T-cell (primary cell): Measurements from ENCODE around the gene SMURF1. TPM values are rescaled to one million over a fixed set of nuclear protein-coding genes. Genes with fewer than 3 reads are reported as not detected.

Source experiments
- ATAC-seq, 4 experiments: fragments of 200-7000 bp in 3 of 4; fragments of 150-1000 bp in 1 of 4; cut with Tn5 transposase; replicated peaks in 1 of 4; 1 replicate in 3 of 4; 2 replicates in 1 of 4; pipeline ENCODE4 v1.10.0; 2021; ENCODE audit warnings: moderate library complexity in 3 of 4, mild to moderate bottlenecking in 2 of 4, moderate number of reproducible peaks in 1 of 4
- CTCF ChIA-PET, 2 donors: fragments of 300-600 bp; sonication (Branson Sonifier 250); formaldehyde crosslinking; loops; one replicate each; lab custom pipeline; 2022; ENCODE audit warnings: antibody characterized with exemption in 2 of 2; lab: Charles Lee
- POLR2A ChIA-PET, 2 donors: fragments of 300-600 bp; sonication (Branson Sonifier 250); formaldehyde crosslinking; loops; one replicate each; lab custom pipeline; 2022; ENCODE audit warnings: antibody characterized with exemption in 2 of 2; lab: Charles Lee
- DNase-seq, 35 experiments: peaks; one replicate each; pipeline versions ENCODE4 v3.0.0 to v3.0.0-alpha.2; 2013 to 2023
- H3K27ac ChIP-seq: one replicate; pipeline ENCODE4 v1.5.1; 2013; ENCODE audit warnings: low read length
- H3K27me3 ChIP-seq, 2 experiments: replicated peaks in 1 of 2; 1 replicate in 1 of 2; 2 replicates in 1 of 2; pipeline versions ENCODE4 v1.6.1 to v1.7.0; 2013; ENCODE audit warnings: low read length in 1 of 2, mixed read lengths in 1 of 2; ENCODE audit not compliant: control insufficient read depth in 2 of 2, insufficient read depth in 2 of 2; ENCODE audit errors: extremely low read depth in 1 of 2
- H3K36me3 ChIP-seq, 2 donors: 1 replicate in 1 of 2; 2 replicates in 1 of 2; pipeline versions ENCODE4 v1.6.1 to v1.7.0; 2013; ENCODE audit warnings: low read length in 1 of 2; ENCODE audit not compliant: control insufficient read depth in 2 of 2, insufficient read depth in 1 of 2; ENCODE audit errors: extremely low read depth in 1 of 2
- H3K4me1 ChIP-seq, 2 experiments: 1 replicate in 1 of 2; 2 replicates in 1 of 2; pipeline versions ENCODE4 v1.6.1 to v1.7.0; 2013; ENCODE audit warnings: low read length in 2 of 2, mixed read lengths in 1 of 2; ENCODE audit not compliant: insufficient read depth in 2 of 2, control insufficient read depth in 1 of 2; ENCODE audit errors: extremely low read depth in 1 of 2
- H3K4me3 ChIP-seq, 2 donors: 1 replicate in 1 of 2; 2 replicates in 1 of 2; pipeline versions ENCODE4 v1.5.1 to v1.7.0; 2013; ENCODE audit warnings: mild to moderate bottlenecking in 2 of 2, low read length in 1 of 2, moderate library complexity in 1 of 2; ENCODE audit not compliant: control insufficient read depth in 1 of 2; ENCODE audit errors: extremely low read depth in 1 of 2
- H3K9me3 ChIP-seq: 2 replicates; pipeline ENCODE4 v1.7.0; 2013
- H3K27ac Mint-ChIP-seq, 2 donors: one replicate each; pipeline ENCODE4 v1.8.0; 2020 to 2021; ENCODE audit warnings: mild to moderate bottlenecking in 2 of 2, mixed read lengths in 2 of 2
- H3K27me3 Mint-ChIP-seq, 2 donors: one replicate each; pipeline ENCODE4 v1.8.0; 2021 to 2022; ENCODE audit warnings: mixed read lengths in 2 of 2
- H3K36me3 Mint-ChIP-seq: one replicate; pipeline ENCODE4 v1.8.0; 2021; ENCODE audit warnings: mixed read lengths
- H3K4me1 Mint-ChIP-seq, 3 donors: one replicate each; pipeline ENCODE4 v1.8.0; 2020 to 2022; ENCODE audit warnings: mixed read lengths in 3 of 3, mild to moderate bottlenecking in 1 of 3
- H3K4me3 Mint-ChIP-seq, 3 donors: one replicate each; pipeline ENCODE4 v1.8.0; 2020 to 2022; ENCODE audit warnings: mild to moderate bottlenecking in 3 of 3, mixed read lengths in 3 of 3, moderate library complexity in 3 of 3
- H3K9me3 Mint-ChIP-seq, 3 donors: one replicate each; pipeline ENCODE4 v1.8.0; 2020 to 2022; ENCODE audit warnings: mixed read lengths in 3 of 3
- WGBS: methylation state at CpG from one replicate; pipeline ENCODE4 v1.1.5; 2013; ENCODE audit warnings: missing lambda C conversion rate; ENCODE audit not compliant: insufficient coverage; 5-methylcytosine and 5-hydroxymethylcytosine counted together
- total RNA-seq, 35 experiments: library from RNA in 6 of 35; stranded (reverse) in 6 of 35; fragments of 120-200 nt in 1 of 35; gene quantifications; one replicate each; pipeline versions ENCODE4 v1.2.1 to v1.2.4 and lab custom pipeline; 2013 to 2026

The SMURF1 gene
- total RNA-seq, 5 donors from 2014 or later (not counting 1 experiment from before 2014, with no cell fraction given): 21.6 to 26.4 (median 22.7) TPM

GRCh38 chr7:98991141-98991540 is 152.8 kb downstream of the SMURF1 start:
- POLR2A ChIA-PET: no interaction called here

GRCh38 chr7:98990356-98990755 is 153.6 kb downstream of the SMURF1 start:
- Histone ChIP-seq H3K27ac (no peak overlapping the region), H3K4me1 (peaks cover 5 to 15% of the 10 kb centered on the region in 2 experiments), H3K27me3 (no peaks in the 10 kb centered on the region), H3K9me3 (no peaks in the 10 kb centered on the region), H3K36me3 (peaks cover 29 to 95% of the 10 kb centered on the region in 2 donors), H3K4me3 (no peak overlapping the region)
- H3K27me3 Mint-ChIP-seq: no peaks in the 10 kb centered on the region
- H3K4me3 Mint-ChIP-seq: no peak overlapping the region
- POLR2A ChIA-PET: no interaction called here
- peaks cover 83% of the 10 kb centered on the region for H3K36me3 Mint-ChIP-seq
- no peak for DNase-seq
- CTCF ChIA-PET: no interaction called here
- no peak for ATAC-seq
- peaks cover 15 to 27% (median 26%) of the 10 kb centered on the region in 3 donors for H3K4me1 Mint-ChIP-seq
- peak overlapping the region in 1 of 2 donors; percentile 16 for H3K27ac Mint-ChIP-seq
- WGBS: 95% methylated on average over 3 of the region's 6 CpGs
- peaks cover 5 to 10% (median 5%) of the 10 kb centered on the region in 3 donors for H3K9me3 Mint-ChIP-seq

More at GRCh38 chr7:98991141-98991540, 152.8 kb downstream of the SMURF1 start:
- Histone ChIP-seq H3K27ac (no peak overlapping the region), H3K4me1 (peaks cover 5 to 15% of the 10 kb centered on the region in 2 experiments), H3K4me3 (no peak overlapping the region), H3K36me3 (peaks cover 32 to 94% of the 10 kb centered on the region in 2 donors), H3K27me3 (no peaks in the 10 kb centered on the region), H3K9me3 (no peaks in the 10 kb centered on the region)
- Mint-ChIP-seq H3K4me1 (peaks cover 15 to 34% (median 27%) of the 10 kb centered on the region in 3 donors), H3K4me3 (no peak overlapping the region), H3K27ac (no peak overlapping the region), H3K27me3 (no peaks in the 10 kb centered on the region), H3K9me3 (peaks cover 0 to 5% (median under 1%) of the 10 kb centered on the region in 3 donors), H3K36me3 (peaks cover 83% of the 10 kb centered on the region)
- 97% methylated on average over 14 of the region's 14 CpGs for WGBS
- DNase-seq (no peak), ATAC-seq (no peak)
- CTCF ChIA-PET: no interaction called here

DNA sequence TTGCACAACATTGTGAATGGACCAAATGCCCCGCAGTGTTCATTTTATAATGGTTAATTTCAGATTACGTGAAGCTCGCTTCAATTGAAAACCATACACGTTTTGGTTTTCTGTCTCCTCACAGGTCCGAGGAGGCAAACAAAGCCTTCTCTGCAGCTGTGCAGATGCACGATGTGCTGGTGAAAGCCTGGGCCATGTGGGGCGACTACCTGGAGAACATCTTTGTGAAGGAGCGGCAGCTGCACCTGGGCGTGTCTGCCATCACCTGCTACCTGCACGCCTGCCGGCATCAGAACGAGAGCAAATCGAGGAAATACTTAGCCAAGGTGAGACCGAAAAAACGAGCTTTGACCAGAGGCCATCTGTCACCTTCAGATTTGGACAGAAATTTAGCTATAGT is 155.3 kb downstream of the SMURF1 start:
- Histone ChIP-seq H3K36me3 (peaks cover 21 to 90% of the 10 kb centered on the region in 2 donors), H3K4me1 (peaks cover 5 to 15% of the 10 kb centered on the region in 2 experiments), H3K27me3 (no peaks in the 10 kb centered on the region), H3K27ac (no peak overlapping the region), H3K9me3 (no peaks in the 10 kb centered on the region), H3K4me3 (no peak overlapping the region)
- no peak for DNase-seq
- Mint-ChIP-seq H3K4me3 (no peak overlapping the region), H3K27ac (peak overlapping the region in 1 of 2 donors; percentile 68), H3K9me3 (peaks cover 5 to 10% (median 5%) of the 10 kb centered on the region in 3 donors), H3K4me1 (peaks cover 15 to 27% (median 26%) of the 10 kb centered on the region in 3 donors), H3K36me3 (peaks cover 91% of the 10 kb centered on the region), H3K27me3 (no peaks in the 10 kb centered on the region)
- 96% methylated on average over 15 of the region's 15 CpGs for WGBS
- ChIA-PET CTCF (no interaction called here), POLR2A (no interaction called here)
- ATAC-seq: no peak

DNA sequence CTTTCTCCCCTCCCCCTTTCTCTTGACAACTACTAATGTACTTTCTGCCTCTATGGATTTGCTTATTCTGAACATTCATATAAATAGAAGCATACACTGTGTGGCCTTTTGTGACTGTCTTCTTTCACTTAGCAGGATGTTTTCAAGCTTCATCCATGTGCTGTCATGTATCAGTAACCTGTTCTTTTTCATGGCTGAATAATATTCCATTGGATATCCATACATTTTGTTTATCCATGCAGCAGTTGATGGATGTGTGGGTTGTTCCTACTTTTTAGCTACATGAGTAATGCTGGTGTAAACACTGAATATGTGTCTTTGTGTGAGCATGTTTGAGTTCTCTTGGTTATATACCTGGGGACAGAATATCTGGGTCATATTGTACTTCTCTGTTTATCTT is 158.0 kb downstream of the SMURF1 start:
- H3K27ac ChIP-seq: no peak overlapping the region
- ChIA-PET POLR2A (no interaction called here), CTCF (no interaction called here)
- Mint-ChIP-seq H3K27ac (no peak overlapping the region), H3K4me3 (no peak overlapping the region), H3K9me3 (peaks cover 5 to 10% (median 5%) of the 10 kb centered on the region in 3 donors), H3K4me1 (peaks cover 15 to 27% (median 26%) of the 10 kb centered on the region in 3 donors), H3K36me3 (peaks cover 93% of the 10 kb centered on the region), H3K27me3 (no peaks in the 10 kb centered on the region)
- ATAC-seq (no peak), DNase-seq (no peak)
- H3K4me3 ChIP-seq: no peak overlapping the region
- no peaks in the 10 kb centered on the region for H3K9me3 ChIP-seq
- no peaks in the 10 kb centered on the region for H3K27me3 ChIP-seq
- H3K36me3 ChIP-seq: peaks cover 23 to 89% of the 10 kb centered on the region in 2 donors
- H3K4me1 ChIP-seq: peaks cover 5 to 15% of the 10 kb centered on the region in 2 experiments

DNA sequence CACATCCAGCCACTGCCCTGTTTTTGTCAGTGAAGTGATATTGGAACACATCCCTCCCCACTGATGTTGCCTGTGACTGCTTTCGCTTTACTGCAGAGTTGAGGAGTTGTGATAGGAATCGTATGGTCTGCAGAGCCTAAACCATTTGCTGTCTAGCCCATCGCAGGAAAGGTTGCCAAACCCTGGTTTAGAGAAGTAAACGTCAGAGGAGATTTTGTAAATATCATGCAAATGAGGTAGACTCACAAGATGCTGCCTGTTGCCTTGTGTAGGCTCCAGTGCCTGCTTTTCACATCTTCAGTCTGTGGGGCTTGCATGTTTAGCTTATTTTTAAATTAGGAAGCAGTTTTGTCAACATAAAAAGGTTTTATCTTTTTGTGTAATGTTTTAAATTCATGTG is 158.5 kb downstream of the SMURF1 start:
- Histone ChIP-seq H3K27me3 (no peaks in the 10 kb centered on the region), H3K36me3 (peaks cover 22 to 90% of the 10 kb centered on the region in 2 donors), H3K9me3 (no peaks in the 10 kb centered on the region), H3K4me1 (peaks cover 5 to 15% of the 10 kb centered on the region in 2 experiments), H3K27ac (no peak overlapping the region), H3K4me3 (no peak overlapping the region)
- ChIA-PET POLR2A (no interaction called here), CTCF (interaction anchor here (0.6 kb wide), 2 partner anchors 291 to 325 kb away, joined by 3 read pairs; no protein-coding TSS in a partner anchor)
- H3K9me3 Mint-ChIP-seq: peaks cover 5 to 10% (median 5%) of the 10 kb centered on the region in 3 donors
- no peak overlapping the region for H3K4me3 Mint-ChIP-seq
- no peak for ATAC-seq
- no peak overlapping the region for H3K27ac Mint-ChIP-seq
- DNase-seq: no peak
- 100% methylated on average over 2 of the region's 4 CpGs for WGBS
- H3K4me1 Mint-ChIP-seq: peaks cover 15 to 26% (median 26%) of the 10 kb centered on the region in 3 donors
- H3K36me3 Mint-ChIP-seq: peaks cover 96% of the 10 kb centered on the region
- H3K27me3 Mint-ChIP-seq: no peaks in the 10 kb centered on the region

- Mint-ChIP-seq H3K27ac (no peak overlapping the region), H3K4me1 (peaks cover 12 to 20% (median 18%) of the 10 kb centered on the region in 3 donors), H3K27me3 (no peaks in the 10 kb centered on the region), H3K4me3 (no peak overlapping the region), H3K36me3 (peaks cover 98% of the 10 kb centered on the region), H3K9me3 (peaks cover 5 to 10% (median 5%) of the 10 kb centered on the region in 3 donors)
- no peaks in the 10 kb centered on the region for H3K27me3 ChIP-seq
- no peak for DNase-seq
- no peak for ATAC-seq
- no peaks in the 10 kb centered on the region for H3K9me3 ChIP-seq
- WGBS: 99% methylated on average over 7 of the region's 11 CpGs
- ChIA-PET CTCF (interaction anchor here in 1 of 2 donors (0.5 kb wide), 1 partner anchor 93 kb away, joined by 6 read pairs; no protein-coding TSS in a partner anchor), POLR2A (interaction anchor here in 1 of 2 donors (0.5 kb wide), 1 partner anchor 25 kb away, joined by 4 read pairs; no protein-coding TSS in a partner anchor)
- no peak overlapping the region for H3K27ac ChIP-seq
- no peak overlapping the region for H3K4me3 ChIP-seq
- H3K4me1 ChIP-seq: peaks cover 5 to 9% of the 10 kb centered on the region in 2 experiments
- peaks cover 13 to 91% of the 10 kb centered on the region in 2 donors for H3K36me3 ChIP-seq
Measured at GRCh38 chr7:98984126-98984525, 159.8 kb downstream of the SMURF1 start.
